ENCODE data around the gene KRTAP19-4.

DNA sequence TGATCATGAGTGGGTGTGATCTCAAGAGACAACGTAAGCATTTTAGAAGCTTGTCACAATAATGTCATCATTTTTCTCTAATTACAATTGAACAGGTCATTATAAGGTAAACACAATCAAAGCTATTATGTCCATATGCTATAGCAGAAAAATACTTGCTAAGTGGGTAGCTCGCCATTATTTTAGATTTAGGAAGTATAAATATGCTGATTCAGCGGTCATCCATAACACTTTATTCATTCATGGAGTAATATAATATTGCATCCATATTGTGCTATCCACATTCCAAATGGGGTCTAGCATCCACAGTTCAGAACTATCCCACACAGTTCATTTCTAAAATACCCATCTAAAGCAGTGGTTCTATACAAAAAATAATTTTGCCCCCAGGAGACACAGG, 48.5 kb downstream of the KRTAP19-4 start:
- TF ChIP-seq POLR2A (IDR thresholded peaks at IDR 0.05; ENCODE audit: low read depth, low read length) (no peak), RFX5 (IDR thresholded peaks at IDR 0.05; ENCODE audit: low read depth, low read length) (no peak), RCOR1 (IDR thresholded peaks at IDR 0.05; ENCODE audit: insufficient replicate concordance, low read length) (no peak), SMC3 (IDR thresholded peaks at IDR 0.05; ENCODE audit: low read depth, low read length) (no peak), MXI1 (IDR thresholded peaks at IDR 0.05; ENCODE audit: borderline replicate concordance, low read depth, low read length) (no peak), CEBPB (IDR thresholded peaks at IDR 0.05; ENCODE audit: low read depth, low read length) (no peak), FOS (IDR thresholded peaks at IDR 0.05; ENCODE audit: low read depth, low read length) (no peak), RAD21 (IDR thresholded peaks at IDR 0.05; ENCODE audit: low read length) (no peak), BHLHE40 (IDR thresholded peaks at IDR 0.05; ENCODE audit: low read depth, low read length) (no peak), CHD1 (IDR thresholded peaks at IDR 0.05; ENCODE audit: low read depth, low read length) (no peak), MAZ (IDR thresholded peaks at IDR 0.05; ENCODE audit: borderline replicate concordance, low read depth, low read length) (no peak)
- TF ChIP-seq, protein P1, sequence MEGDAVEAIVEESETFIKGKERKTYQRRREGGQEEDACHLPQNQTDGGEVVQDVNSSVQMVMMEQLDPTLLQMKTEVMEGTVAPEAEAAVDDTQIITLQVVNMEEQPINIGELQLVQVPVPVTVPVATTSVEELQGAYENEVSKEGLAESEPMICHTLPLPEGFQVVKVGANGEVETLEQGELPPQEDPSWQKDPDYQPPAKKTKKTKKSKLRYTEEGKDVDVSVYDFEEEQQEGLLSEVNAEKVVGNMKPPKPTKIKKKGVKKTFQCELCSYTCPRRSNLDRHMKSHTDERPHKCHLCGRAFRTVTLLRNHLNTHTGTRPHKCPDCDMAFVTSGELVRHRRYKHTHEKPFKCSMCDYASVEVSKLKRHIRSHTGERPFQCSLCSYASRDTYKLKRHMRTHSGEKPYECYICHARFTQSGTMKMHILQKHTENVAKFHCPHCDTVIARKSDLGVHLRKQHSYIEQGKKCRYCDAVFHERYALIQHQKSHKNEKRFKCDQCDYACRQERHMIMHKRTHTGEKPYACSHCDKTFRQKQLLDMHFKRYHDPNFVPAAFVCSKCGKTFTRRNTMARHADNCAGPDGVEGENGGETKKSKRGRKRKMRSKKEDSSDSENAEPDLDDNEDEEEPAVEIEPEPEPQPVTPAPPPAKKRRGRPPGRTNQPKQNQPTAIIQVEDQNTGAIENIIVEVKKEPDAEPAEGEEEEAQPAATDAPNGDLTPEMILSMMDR (conservative IDR thresholded peaks at IDR 0.05; ENCODE audit: low read depth, low read length): no peak
- TF ChIP-seq, protein P2, sequence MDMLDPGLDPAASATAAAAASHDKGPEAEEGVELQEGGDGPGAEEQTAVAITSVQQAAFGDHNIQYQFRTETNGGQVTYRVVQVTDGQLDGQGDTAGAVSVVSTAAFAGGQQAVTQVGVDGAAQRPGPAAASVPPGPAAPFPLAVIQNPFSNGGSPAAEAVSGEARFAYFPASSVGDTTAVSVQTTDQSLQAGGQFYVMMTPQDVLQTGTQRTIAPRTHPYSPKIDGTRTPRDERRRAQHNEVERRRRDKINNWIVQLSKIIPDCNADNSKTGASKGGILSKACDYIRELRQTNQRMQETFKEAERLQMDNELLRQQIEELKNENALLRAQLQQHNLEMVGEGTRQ (IDR thresholded peaks at IDR 0.05; ENCODE audit: low read depth, low read length): no peak
- TF ChIP-seq, protein P3, sequence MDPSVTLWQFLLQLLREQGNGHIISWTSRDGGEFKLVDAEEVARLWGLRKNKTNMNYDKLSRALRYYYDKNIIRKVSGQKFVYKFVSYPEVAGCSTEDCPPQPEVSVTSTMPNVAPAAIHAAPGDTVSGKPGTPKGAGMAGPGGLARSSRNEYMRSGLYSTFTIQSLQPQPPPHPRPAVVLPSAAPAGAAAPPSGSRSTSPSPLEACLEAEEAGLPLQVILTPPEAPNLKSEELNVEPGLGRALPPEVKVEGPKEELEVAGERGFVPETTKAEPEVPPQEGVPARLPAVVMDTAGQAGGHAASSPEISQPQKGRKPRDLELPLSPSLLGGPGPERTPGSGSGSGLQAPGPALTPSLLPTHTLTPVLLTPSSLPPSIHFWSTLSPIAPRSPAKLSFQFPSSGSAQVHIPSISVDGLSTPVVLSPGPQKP (IDR thresholded peaks at IDR 0.05; ENCODE audit: borderline replicate concordance, low read depth, low read length): no peak
